Right kidney (tissue), 1 donor: ENCODE measurements around the gene CAPZA1.
"Not testable (repeated sequence)": the region's sequence is repeated elsewhere in the genome, so short reads cannot be mapped to it uniquely, and the experiment has no call there.

Experiments used
- DNase-seq: peaks from one replicate; pipeline ENCODE4 v3.0.0-alpha.2; 2016

The CAPZA1 gene

DNA sequence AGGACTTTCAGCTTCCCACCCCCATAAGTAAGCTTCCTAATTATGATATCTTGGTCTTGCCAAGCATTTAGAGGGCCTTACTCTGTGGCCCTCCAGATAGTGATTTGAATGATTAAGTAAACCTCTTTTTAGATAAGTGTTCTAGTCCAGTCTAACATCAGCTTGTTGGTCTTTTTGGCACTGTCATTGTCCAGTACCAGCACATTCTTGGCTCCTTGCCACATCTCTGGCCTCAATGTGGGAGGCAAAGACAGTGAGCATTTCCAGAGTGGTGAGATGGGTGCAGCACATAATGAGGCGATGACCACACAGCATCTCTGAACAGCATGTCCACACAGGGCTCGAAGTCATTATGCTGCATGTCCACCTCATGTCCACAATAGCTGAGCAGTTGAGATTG is 6.1 kb downstream of the CAPZA1 start:
- no peak for DNase-seq

DNA sequence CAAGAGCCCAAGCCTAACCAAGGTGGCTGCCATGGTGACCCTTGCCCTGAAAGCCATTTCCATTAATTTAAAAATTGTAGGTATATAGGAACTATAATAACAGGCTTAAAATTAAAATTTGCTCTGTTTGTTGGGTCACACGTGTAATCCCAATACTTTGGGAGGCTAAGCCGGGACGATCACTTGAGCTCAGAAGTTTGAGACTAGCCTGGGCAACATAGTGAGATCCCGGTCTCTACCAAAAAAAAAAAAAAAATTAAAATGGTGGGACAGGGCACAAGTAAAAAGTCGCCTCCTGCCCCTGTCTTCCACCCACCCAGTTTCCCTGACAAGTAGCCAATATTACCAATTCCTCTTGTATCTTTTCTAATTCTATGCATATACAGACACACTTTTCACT is 6.6 kb downstream of the CAPZA1 start:
- no peak for DNase-seq

GRCh38 chr1:112626887-112627286 is 7.3 kb downstream of the CAPZA1 start:
- DNase-seq = no peak

- no peak for DNase-seq
Observed at GRCh38 chr1:112628516-112628915, 8.9 kb downstream of the CAPZA1 start.

- no peak for DNase-seq
Observed at GRCh38 chr1:112629256-112629655, 9.6 kb downstream of the CAPZA1 start.

DNA sequence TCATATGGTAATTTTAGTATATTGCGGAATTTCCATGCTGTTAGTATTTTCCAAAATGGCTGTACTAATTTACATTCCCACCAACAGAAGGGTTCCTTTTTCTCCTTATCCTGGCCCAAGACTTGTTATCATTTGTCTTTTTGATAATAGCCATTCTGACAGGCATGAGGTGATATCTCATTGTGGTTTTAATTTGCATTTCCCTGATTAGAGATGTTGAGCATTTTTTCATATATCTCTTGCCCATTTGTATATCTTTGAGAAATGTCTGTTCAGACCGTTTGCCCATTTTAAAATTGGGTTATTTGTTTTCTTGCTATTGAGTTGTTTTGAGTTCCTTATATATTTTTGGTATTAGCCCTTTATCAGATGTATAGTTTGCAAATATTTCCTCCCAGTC is 14.0 kb downstream of the CAPZA1 start:
- DNase-seq = no peak

- no peak for DNase-seq
Observed at GRCh38 chr1:112634367-112634766, 14.7 kb downstream of the CAPZA1 start.

DNA sequence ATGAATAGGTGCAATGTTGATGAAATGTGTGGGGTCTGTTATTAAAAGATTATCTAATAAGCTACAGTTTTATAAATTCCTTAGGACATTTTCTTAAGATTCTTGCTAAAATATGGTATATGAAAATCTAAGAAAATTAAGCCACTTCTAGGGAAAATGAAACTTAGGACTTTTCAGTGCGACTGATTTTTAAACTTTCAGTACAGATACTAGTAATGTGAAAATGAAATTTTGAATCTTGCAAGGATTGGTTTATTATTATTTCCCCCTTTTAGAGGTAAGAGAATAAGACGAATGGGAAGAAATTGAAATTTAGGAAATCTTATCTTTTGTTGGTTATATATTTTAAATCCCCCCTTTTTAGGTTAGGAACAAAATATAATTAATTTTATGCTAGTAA is 16.4 kb downstream of the CAPZA1 start:
- no peak for DNase-seq

- DNase-seq = no peak
Observed at GRCh38 chr1:112636597-112637253, 17.1 kb downstream of the CAPZA1 start.

DNA sequence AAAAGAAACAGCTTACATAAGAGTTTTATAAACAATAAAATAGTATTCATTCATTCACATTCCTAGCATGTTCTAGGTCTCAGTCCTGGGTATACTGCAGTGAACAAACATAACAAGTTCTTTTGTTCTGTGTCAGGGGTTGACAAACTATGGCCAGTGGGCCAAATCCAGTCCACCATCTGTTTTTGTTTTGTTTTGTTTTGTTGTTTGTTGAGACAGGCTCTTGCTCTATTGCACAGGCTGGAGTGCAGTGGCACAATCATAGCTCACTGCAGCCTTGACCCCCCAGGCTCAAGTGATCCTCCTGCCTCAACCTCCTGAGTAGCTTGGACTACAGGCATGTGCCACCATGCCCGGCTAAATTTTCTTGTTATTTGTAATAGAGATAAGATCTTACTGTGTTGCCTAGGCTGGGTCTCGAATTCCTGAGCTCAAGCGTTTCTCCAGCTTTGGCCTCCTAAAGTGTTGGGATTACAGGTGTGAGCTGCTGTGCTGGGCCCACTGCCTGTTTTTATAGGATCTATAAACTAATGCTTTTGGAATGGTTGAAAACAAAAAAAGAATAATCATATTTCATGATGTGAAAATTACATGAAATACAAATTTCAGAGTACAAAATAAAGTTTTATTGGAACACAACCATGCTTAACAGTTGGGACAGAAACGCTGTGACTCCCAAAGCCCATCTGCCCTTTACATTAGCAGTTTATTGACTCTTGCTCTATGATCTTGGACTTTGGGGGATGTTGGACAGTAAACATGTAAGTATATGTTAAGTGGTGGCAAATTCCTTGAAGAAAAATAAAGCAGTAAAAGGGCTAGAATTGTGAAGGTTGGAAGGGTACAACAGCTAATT is 17.9 kb downstream of the CAPZA1 start:
- DNase-seq = no peak

GRCh38 chr1:112638110-112638428 is 18.4 kb downstream of the CAPZA1 start:
- no peak for DNase-seq

GRCh38 chr1:112640437-112640836 is 20.8 kb downstream of the CAPZA1 start:
- DNase-seq = not testable (repeated sequence)

DNA sequence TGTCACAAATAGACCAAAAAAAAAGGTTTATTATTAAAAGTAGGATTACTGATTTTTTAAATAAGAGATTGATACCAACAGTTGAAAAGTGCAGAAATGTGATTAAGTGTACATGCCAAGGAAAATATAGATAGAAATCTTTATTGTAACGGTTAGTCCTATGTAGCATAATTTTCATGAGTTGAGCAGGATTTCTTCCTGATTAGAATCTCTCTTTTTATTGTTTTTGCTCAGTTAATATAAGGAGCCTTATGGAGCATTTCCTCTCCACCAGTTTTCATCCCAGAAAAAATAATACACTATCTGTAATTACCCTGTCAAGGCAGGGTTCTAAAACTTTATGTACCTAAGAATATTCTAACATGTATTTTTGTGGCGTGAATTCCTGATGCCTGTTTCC is 23.4 kb downstream of the CAPZA1 start:
- DNase-seq = no peak

DNA sequence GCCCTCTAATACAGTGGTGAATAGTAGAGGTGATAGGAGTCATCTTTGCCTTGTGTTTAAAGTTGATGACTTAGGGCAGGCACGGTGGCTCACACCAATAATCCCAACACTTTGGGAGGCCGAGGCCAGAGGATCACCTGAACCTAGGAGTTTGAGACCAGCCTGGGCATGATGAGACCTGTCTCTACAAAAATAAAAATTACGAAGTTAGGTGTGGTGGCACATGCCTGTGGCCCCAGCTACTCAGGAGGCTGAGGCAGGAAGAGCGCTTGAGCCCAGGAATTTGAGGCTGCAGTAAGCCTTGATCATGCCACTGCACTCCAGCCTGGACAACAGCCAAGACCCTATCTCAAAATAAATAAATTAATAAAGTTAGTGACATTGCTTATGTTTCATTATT is 26.6 kb downstream of the CAPZA1 start:
- DNase-seq = no peak

- DNase-seq = no peak
Observed at GRCh38 chr1:112651205-112651604, 31.6 kb downstream of the CAPZA1 start.

DNA sequence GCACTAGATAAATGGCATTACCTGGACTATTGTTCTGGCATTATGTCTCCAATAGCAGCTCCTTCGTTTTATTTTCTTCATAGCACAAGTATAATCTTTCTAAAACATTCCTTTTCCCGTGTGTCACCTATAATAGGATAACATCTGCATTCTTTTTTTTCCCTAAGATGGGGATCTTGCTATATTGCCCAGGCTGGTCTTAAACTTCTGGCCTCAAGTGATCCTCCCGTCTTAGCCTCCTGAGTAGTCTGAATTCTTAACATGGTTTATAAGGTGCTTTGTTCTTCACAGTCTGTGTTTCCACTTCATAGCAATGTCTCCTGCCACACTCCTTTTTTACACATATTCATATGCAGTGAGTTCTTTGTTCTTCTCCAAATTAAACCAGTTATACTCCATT is 46.2 kb downstream of the CAPZA1 start:
- no peak for DNase-seq

- no peak for DNase-seq
Observed at GRCh38 chr1:112666946-112667345, 47.3 kb downstream of the CAPZA1 start.

GRCh38 chr1:112672009-112672408 is 52.4 kb downstream of the CAPZA1 start:
- DNase-seq = no peak

GRCh38 chr1:112672842-112673241 is 53.2 kb downstream of the CAPZA1 start:
- no peak for DNase-seq

DNA sequence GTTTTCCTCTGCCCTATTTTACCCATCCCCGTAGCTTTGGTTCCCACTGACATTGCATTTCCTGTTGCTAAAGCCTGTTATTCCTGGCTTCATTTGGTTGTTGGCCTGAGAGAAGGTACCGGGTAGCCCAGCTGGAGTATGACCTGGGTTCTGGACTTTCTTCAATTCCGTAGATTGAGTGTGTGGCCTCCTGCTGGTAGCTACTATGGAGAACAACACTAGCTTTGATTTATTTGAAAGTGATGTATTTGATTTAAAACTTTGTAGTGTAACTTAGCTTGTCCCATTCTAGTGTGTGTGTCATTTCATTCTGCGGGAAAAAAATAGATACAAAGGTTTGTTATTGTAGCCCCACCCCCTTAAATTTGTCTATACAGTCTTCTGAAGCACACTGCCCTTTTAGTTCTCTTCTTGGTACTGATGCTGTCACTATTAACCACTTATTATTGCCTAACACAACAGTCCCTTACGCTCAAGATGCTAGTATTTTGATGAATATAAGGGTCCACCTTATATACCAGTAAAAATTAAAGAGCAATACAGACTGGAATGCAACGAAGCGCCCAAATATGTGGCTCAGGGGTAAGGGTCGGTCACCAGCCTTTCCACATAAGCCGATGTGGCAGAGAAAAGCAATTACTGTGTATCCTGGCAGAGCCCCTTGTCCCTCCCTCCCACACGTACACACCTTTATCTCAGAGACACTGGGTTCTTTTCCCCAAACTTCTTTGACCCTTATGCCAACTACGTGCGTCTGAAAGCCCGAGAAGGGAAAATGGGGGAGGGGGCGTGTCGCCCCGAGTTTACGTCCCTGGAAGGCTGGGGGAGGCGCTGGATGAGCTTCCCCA is 54.2 kb downstream of the CAPZA1 start:
- DNase-seq = peak; percentile 83

DNA sequence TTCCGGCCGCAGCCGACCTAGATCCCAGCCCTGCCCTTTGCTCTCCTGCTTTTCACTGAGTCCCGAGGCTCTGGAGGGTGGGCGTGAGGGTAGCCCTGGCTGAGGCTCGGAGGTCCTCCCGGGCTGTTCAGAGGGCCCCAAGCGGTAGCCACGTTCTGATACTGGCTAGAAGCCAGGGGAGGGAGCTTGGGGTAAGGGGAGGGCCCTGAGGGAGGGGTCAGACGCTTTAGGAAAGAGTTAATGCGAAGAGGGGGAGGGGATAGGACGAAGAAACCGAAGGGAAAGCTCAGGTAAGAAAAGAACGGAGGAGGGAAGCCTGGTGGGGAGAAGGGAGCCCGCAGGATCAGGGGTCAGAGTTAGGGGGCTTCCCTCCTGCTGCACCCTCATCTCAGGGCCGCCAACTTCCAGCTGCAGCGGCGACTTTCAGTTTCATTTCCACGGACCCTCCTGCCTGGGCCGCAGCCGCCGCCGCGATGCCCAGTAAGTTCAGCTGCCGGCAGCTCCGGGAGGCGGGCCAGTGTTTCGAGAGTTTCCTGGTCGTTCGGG is 54.9 kb downstream of the CAPZA1 start, which contains the start of gene MOV10:
Gene MOV10, plus strand, starts transcription at position 220 of the 546 bp plus-strand sequence. Its CDS starts 254 bp downstream, at position 474.
- no peak for DNase-seq

DNA sequence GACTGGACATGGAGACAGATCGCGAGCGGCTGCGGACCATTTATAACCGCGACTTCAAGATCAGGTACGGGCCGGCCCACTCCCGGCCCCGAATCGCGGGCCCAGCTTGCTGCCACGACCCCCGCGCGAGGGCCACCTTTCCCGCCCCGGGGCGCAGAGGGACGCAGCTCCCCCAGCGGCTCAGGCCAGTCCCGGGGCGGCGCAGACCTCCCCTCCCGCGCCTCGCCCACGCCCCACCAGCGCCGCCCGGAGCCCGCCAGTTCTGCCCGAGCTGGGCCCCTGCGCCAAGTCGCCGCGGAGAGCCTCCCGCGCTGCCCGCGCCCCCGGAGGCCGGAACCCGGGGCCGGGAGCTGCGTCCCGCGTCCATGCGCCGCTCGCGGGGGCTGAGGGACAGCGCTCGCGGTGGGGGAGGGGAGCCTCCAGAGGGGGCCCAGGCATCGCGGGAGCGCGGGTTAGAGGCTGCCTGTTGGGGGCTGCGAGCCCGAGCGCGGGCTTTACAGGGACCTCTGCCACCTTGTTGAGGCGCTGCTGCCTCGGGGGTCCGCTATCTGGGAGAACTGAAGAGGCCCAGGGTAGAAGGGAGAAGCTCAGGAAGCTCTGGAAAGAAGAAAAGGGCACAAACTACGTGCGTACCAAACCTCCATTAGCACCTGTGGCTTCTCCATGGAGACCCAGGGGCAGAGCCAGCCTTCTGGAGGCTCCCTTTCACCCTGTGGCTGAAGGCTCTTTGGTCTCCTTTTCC is 55.5 kb downstream of the CAPZA1 start:
- peak; percentile 97 for DNase-seq
